Uterus (tissue), 4 donors: Measurements from ENCODE around the gene PEX5L. TPM values are rescaled to one million over a fixed set of nuclear protein-coding genes. Genes with fewer than 3 reads are reported as not detected.
"Not testable (repeated sequence)": the region's sequence is repeated elsewhere in the genome, so short reads cannot be mapped to it uniquely, and the experiment has no call there.

Experiments used
- DNase-seq, 2 donors: peaks; one replicate each; pipeline ENCODE4 v3.0.0-alpha.2; 2019 to 2020
- H3K27ac ChIP-seq, 2 donors: fragments of 200-600 bp; sonication (generic); 1 replicate in 1 of 2; 2 replicates in 1 of 2; pipeline ENCODE4 v1.5.1; 2016 to 2018
- H3K27me3 ChIP-seq, 2 donors: fragments of 200-600 bp; sonication (generic); one replicate each; pipeline ENCODE4 v1.5.1; 2018 to 2019; ENCODE audit warnings: control low read depth in 1 of 2
- H3K36me3 ChIP-seq, 2 donors: fragments of 200-600 bp; sonication (generic); one replicate each; pipeline ENCODE4 v1.5.1; 2019; ENCODE audit warnings: control low read depth in 1 of 2
- H3K4me1 ChIP-seq, 2 donors: fragments of 200-600 bp; sonication (generic); one replicate each; pipeline ENCODE4 v1.5.1; 2018 to 2019; ENCODE audit warnings: control low read depth in 1 of 2
- H3K4me3 ChIP-seq, 2 donors: fragments of 200-600 bp; sonication (generic); 1 replicate in 1 of 2; 2 replicates in 1 of 2; pipeline ENCODE4 v1.5.1; 2018 to 2019; ENCODE audit warnings: mild to moderate bottlenecking in 1 of 2
- H3K9me3 ChIP-seq, 2 donors: fragments of 200-600 bp; sonication (generic); one replicate each; pipeline ENCODE4 v1.5.1; 2019; ENCODE audit warnings: control low read depth in 1 of 2
- CTCF ChIP-seq, 4 experiments: fragments of 200-600 bp in 2 of 4; fragments of 450-650 bp in 2 of 4; sonication (generic) in 2 of 4; IDR thresholded peaks; one replicate each; pipeline ENCODE4 v1.5.1; 2016 to 2019; ENCODE audit warnings: antibody characterized with exemption in 4 of 4, mild to moderate bottlenecking in 2 of 4, moderate library complexity in 1 of 4
- POLR2A ChIP-seq, 2 donors: fragments of 450-650 bp; IDR thresholded peaks; one replicate each; pipeline ENCODE4 v1.6.1; 2016; ENCODE audit warnings: antibody characterized with exemption in 2 of 2, mild to moderate bottlenecking in 1 of 2, moderate library complexity in 1 of 2
- intact Hi-C: fragments of 100-400 bp; cut with DNase I; formaldehyde crosslinking; loops from one replicate; pipeline ENCODE4 v1.15.1; 2023; ENCODE audit warnings: low total_unique reads
- total RNA-seq, 4 donors: library from RNA; depleted of rRNA in 3 of 4; stranded (reverse); fragments of >200 nt in 3 of 4; gene quantifications; one replicate each; pipeline versions ENCODE4 v1.1.0 to v1.2.4, GENCODE V29; 2014 to 2023
- donor health status: DM: yes; HTN: yes; CAD: no.

PEX5L gene
- total RNA-seq, 4 donors from 2014 or later, result 0.07 to 0.34 TPM; not detected in 2

DNA sequence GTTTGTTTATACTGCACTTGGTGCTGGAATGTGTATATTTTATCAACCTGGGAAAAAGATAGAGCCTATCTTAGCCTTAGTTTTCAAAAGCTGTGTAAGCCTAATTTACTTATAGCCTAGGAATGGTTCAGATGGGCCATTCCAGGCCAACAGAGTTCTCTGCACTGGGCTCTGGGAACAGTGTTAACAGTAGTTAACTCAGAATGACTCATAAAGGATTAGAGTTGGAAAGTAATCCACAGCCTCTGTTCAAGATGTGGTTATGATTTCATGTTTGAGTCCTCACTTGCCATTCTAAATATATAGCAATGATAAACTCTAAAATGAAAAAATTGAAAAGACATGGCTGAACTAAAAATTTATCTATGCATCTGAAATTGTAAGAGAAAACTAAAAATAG is 22.6 kb upstream of the PEX5L start:
- intact Hi-C loops, result no loop called here
- DNase-seq, result no peak
- TF ChIP-seq POLR2A (IDR thresholded peaks at IDR 0.05), result no peak
- TF ChIP-seq CTCF (IDR thresholded peaks at IDR 0.05), result no peak

DNA sequence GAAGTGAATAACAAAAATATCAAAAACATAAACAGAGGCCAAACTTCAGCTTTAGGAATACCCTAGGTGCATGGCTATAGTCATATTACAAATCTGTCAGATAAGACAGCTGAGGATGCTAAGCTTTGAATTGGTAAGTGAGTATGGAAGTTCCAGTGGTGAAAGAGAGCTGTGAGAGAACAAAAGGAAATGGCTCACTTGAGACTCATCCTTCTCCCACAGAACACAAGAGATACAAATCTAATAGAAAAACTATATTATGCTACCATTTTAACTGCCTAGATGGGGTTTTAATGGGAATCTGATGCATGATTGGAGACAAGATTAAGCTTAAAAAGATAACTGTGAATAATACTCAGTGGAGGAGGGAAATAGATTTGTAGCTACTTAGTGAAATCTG is 21.5 kb upstream of the PEX5L start:
- intact Hi-C loops, result no loop called here
- no peak for DNase-seq
- H3K36me3 ChIP-seq, result no peaks in the 10 kb centered on the region
- no peak overlapping the region for H3K4me3 ChIP-seq
- TF ChIP-seq POLR2A (IDR thresholded peaks at IDR 0.05), result no peak
- TF ChIP-seq CTCF (IDR thresholded peaks at IDR 0.05), result no peak
- no peaks in the 10 kb centered on the region for H3K27me3 ChIP-seq
- H3K27ac ChIP-seq, result no peak overlapping the region
- no peaks in the 10 kb centered on the region for H3K4me1 ChIP-seq
- H3K9me3 ChIP-seq, result no peaks in the 10 kb centered on the region

More for the DNA sequence above, 22.6 kb upstream of the PEX5L start:
- H3K27me3 ChIP-seq, result no peaks in the 10 kb centered on the region
- H3K27ac ChIP-seq, result no peak overlapping the region
- H3K36me3 ChIP-seq, result no peaks in the 10 kb centered on the region
- H3K9me3 ChIP-seq, result no peaks in the 10 kb centered on the region
- no peaks in the 10 kb centered on the region for H3K4me1 ChIP-seq
- H3K4me3 ChIP-seq, result no peak overlapping the region

DNA sequence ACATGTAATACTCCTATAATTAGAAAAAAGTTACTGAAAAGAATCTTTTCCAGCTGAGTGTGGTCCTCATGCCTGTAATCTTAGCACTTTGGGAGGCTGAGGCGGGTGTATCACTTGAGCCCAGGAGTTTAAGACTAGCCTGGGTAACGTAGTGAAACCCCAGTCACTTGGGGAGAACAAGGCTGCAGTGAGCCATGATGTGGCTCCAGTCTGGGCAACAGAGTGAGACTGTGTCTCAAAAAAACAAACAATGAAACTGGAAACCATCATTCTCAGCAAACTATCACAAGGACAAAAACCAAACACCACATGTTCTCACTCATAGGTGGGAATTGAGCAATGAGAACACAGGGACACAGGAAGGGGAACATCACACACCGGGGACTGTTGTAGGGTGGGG is 18.9 kb upstream of the PEX5L start:
- H3K36me3 ChIP-seq, H3K27me3 ChIP-seq, H3K4me1 ChIP-seq, DNase-seq, H3K27ac ChIP-seq, H3K9me3 ChIP-seq, intact Hi-C loops, H3K4me3 ChIP-seq: not testable (repeated sequence)

DNA sequence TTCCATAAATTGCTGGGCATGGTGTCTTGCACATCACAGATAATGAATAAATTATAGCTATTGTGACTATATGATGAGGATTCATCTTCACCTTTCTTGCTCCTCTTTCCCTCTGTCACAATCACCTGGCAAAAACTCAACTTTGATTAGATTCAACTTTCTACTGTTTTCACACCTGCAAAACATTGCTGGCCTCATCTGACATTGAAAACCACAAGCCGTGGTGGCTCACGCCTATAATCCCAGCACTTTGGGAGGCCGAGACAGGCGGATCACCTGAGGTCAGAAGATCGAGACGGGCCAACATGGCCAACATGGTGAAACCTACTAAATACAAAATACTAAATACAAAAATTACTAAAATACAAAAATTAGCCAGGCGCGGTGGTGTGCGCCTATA is 12.7 kb upstream of the PEX5L start:
- no peaks in the 10 kb centered on the region for H3K27me3 ChIP-seq
- DNase-seq, result no peak
- no peaks in the 10 kb centered on the region for H3K9me3 ChIP-seq
- TF ChIP-seq CTCF (IDR thresholded peaks at IDR 0.05) (no peak), POLR2A (IDR thresholded peaks at IDR 0.05) (no peak)
- H3K27ac ChIP-seq, result no peak overlapping the region
- intact Hi-C loops, result no loop called here
- H3K4me1 ChIP-seq, result no peaks in the 10 kb centered on the region
- no peak overlapping the region for H3K4me3 ChIP-seq
- H3K36me3 ChIP-seq, result no peaks in the 10 kb centered on the region

DNA sequence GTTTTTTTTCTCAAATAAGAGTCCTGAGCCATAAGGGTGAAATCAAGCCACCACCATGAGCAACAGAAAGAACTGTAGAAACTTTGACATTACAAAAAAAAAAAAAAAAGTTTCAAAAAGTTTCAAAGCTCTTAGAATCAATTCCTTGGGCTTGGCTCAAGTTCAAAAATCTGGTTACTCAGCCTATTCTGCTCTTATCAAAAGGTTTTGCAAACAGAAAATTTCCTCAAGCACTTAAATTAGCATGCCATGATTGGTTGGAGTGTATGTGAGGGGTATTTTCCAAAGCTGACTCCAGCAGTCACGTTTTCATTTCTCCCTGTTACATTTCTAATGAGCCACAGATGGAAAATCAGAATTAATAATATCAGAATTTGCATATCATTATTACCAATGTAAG is 12.1 kb upstream of the PEX5L start:
- DNase-seq, result no peak
- TF ChIP-seq POLR2A (IDR thresholded peaks at IDR 0.05) (no peak), CTCF (IDR thresholded peaks at IDR 0.05) (no peak)
- Histone ChIP-seq H3K4me3 (no peak overlapping the region), H3K4me1 (no peaks in the 10 kb centered on the region), H3K36me3 (no peaks in the 10 kb centered on the region), H3K27me3 (no peaks in the 10 kb centered on the region), H3K27ac (no peak overlapping the region), H3K9me3 (no peaks in the 10 kb centered on the region)
- intact Hi-C loops, result no loop called here

GRCh38 chr3:180048103-180048502 is 11.4 kb upstream of the PEX5L start:
- Histone ChIP-seq H3K4me1 (no peaks in the 10 kb centered on the region), H3K36me3 (no peaks in the 10 kb centered on the region)

More at GRCh38 chr3:180048103-180048502, 11.4 kb upstream of the PEX5L start:
- H3K4me3 ChIP-seq, result no peak overlapping the region
- no peaks in the 10 kb centered on the region for H3K27me3 ChIP-seq
- no peak overlapping the region for H3K27ac ChIP-seq
- no peak for TF ChIP-seq CTCF (IDR thresholded peaks at IDR 0.05)
- TF ChIP-seq POLR2A (IDR thresholded peaks at IDR 0.05), result no peak
- H3K9me3 ChIP-seq, result no peaks in the 10 kb centered on the region
- intact Hi-C loops, result no loop called here
- DNase-seq, result no peak
